ENCODE measurements around the gene TTC34. TPM values are rescaled to one million over a fixed set of nuclear protein-coding genes. Genes with fewer than 3 reads are reported as not detected.

The TTC34 gene
- polyA plus RNA-seq, 1 of the 3 experiments (the other 2 are of a cell fraction), result 0.16 TPM

DNA sequence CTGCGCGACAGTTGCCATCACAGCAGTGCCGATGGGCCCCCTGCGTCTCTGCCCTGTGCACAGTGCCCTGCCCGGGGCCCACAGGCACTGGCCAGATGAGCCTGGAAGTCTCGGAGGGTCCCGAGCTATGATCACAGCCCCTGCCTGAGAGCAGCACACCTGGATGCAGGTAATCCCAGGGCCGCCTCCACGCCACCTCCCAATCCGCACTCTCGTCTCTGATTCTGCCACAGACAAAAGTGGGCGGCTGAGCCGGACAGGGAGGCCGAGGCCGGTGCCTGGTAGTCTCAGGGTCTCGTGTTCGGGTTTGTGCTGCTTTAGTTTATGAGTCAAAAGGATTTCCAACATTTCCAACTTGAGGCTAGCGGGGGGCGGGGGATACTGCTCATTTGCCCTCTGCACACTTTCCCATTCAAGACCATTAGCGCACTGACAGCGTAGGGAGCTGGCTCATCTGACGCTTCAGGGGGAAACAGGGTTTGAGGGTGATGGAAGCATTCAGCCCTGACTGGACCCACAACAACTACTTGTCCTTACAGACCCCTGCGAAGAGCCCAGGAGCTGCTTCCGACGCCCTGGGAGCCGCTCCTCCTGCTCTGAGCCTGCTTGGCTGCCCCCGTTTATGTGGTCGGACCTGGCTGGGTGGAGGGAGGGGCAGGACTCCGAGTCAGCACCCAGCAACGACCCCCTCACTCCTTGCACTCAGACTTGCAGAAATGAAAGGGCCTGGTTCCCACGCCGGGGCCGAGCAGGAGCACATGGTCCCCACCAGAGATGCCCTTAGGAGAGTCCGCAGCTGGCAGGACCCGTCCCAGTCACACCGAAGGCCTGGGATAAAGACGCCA is 1.8 kb upstream of the TTC34 start:
- Histone ChIP-seq H3K79me2 (ENCODE audit: insufficient read depth) (no peaks in the 10 kb centered on the region), H3K4me3 (ENCODE audit: low read depth in 2 of 2, low read length in 1 of 2) (no peak overlapping the region), H3K4me1 (ENCODE audit: control insufficient read depth in 1 of 2, insufficient read depth in 2 of 2, low read depth in 1 of 2, low read length in 1 of 2) (no peaks in the 10 kb centered on the region), H3K36me3 (replicated peaks in 1 of 2; ENCODE audit: control insufficient read depth in 1 of 2, insufficient read depth in 2 of 2, low read length in 1 of 2) (no peaks in the 10 kb centered on the region), H3K9me3 (no peaks in the 10 kb centered on the region), H3F3A (replicated peaks; ENCODE audit: insufficient read depth) (no peaks in the 10 kb centered on the region), H4K20me1 (ENCODE audit: insufficient read depth) (no peaks in the 10 kb centered on the region), H3K9me2 (no peaks in the 10 kb centered on the region), H3K27ac (ENCODE audit: low read depth in 2 of 2, low read length in 1 of 2) (no peak overlapping the region), H3K4me2 (no peak overlapping the region), H3K9ac (no peak overlapping the region), H2AFZ (ENCODE audit: low read depth) (no peak overlapping the region), H3K27me3 (ENCODE audit: insufficient read depth) (peaks cover 21% of the 10 kb centered on the region; the same call in 1 of the 2 replicates)
- no peak for TF ChIP-seq GATA2 (CRISPR knock-in tag; IDR thresholded peaks at IDR 0.05)
- no peak for TF ChIP-seq POLR2AphosphoS5 (IDR thresholded peaks at IDR 0.05; ENCODE audit: low read depth, low read length)
- no peak for TF ChIP-seq MXI1 (IDR thresholded peaks at IDR 0.05; ENCODE audit: low read depth, low read length)
- no peak for TF ChIP-seq RAD21 (IDR thresholded peaks at IDR 0.05; ENCODE audit: low read length)
- TF ChIP-seq, protein P1, sequence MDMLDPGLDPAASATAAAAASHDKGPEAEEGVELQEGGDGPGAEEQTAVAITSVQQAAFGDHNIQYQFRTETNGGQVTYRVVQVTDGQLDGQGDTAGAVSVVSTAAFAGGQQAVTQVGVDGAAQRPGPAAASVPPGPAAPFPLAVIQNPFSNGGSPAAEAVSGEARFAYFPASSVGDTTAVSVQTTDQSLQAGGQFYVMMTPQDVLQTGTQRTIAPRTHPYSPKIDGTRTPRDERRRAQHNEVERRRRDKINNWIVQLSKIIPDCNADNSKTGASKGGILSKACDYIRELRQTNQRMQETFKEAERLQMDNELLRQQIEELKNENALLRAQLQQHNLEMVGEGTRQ (IDR thresholded peaks at IDR 0.05; ENCODE audit: borderline replicate concordance, low read depth, low read length), result no peak
- TF ChIP-seq, protein P2, sequence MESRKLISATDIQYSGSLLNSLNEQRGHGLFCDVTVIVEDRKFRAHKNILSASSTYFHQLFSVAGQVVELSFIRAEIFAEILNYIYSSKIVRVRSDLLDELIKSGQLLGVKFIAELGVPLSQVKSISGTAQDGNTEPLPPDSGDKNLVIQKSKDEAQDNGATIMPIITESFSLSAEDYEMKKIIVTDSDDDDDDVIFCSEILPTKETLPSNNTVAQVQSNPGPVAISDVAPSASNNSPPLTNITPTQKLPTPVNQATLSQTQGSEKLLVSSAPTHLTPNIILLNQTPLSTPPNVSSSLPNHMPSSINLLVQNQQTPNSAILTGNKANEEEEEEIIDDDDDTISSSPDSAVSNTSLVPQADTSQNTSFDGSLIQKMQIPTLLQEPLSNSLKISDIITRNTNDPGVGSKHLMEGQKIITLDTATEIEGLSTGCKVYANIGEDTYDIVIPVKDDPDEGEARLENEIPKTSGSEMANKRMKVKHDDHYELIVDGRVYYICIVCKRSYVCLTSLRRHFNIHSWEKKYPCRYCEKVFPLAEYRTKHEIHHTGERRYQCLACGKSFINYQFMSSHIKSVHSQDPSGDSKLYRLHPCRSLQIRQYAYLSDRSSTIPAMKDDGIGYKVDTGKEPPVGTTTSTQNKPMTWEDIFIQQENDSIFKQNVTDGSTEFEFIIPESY (IDR thresholded peaks at IDR 0.05; ENCODE audit: borderline replicate concordance, low read depth), result no peak
- TF ChIP-seq, protein P3, sequence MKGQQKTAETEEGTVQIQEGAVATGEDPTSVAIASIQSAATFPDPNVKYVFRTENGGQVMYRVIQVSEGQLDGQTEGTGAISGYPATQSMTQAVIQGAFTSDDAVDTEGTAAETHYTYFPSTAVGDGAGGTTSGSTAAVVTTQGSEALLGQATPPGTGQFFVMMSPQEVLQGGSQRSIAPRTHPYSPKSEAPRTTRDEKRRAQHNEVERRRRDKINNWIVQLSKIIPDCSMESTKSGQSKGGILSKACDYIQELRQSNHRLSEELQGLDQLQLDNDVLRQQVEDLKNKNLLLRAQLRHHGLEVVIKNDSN (IDR thresholded peaks at IDR 0.05; ENCODE audit: borderline replicate concordance, low read depth), result no peak
- TF ChIP-seq NRF1 (IDR thresholded peaks at IDR 0.05; ENCODE audit: low read depth, low read length), result no peak
- TF ChIP-seq MEF2A (IDR thresholded peaks at IDR 0.05; ENCODE audit: borderline replicate concordance, low read depth), result no peak
- no peak for TF ChIP-seq RCOR1 (IDR thresholded peaks at IDR 0.05; ENCODE audit: low read length)
- no peak for TF ChIP-seq ELF1 (IDR thresholded peaks at IDR 0.05)
- TF ChIP-seq EP300 (IDR thresholded peaks at IDR 0.05; ENCODE audit: borderline replicate concordance in 1 of 2, low read depth in 1 of 2, low read length in 1 of 2), result no peak
- no peak for TF ChIP-seq RXRA (IDR thresholded peaks at IDR 0.05; ENCODE audit: borderline replicate concordance, low read depth)
- TF ChIP-seq YY1 (IDR thresholded peaks at IDR 0.05; ENCODE audit: low read depth), result no peak
- TF ChIP-seq SIN3A (IDR thresholded peaks at IDR 0.05; ENCODE audit: borderline replicate concordance, low read depth, low read length), result no peak
- TF ChIP-seq CHD2 (IDR thresholded peaks at IDR 0.05; ENCODE audit: low read length, partially characterized antibody), result no peak
- no peak for TF ChIP-seq FOXJ3 (CRISPR knock-in tag; IDR thresholded peaks at IDR 0.05)
- TF ChIP-seq SMC3 (IDR thresholded peaks at IDR 0.05; ENCODE audit: low read depth, low read length), result no peak
- TF ChIP-seq TAF1 (IDR thresholded peaks at IDR 0.05; ENCODE audit: borderline replicate concordance, low read depth, low read length), result no peak
- no peak for DNase-seq
- CTCF ChIA-PET, result interaction anchor here (1.4 to 1.8 kb wide), 5 partner anchors 8 to 248 kb away, joined by 3 to 8 read pairs (median 4); no protein-coding TSS in a partner anchor
- POLR2A ChIA-PET, result no interaction called here
- WGBS (ENCODE audit: low lambda C conversion rate), result 16% methylated on average over 8 of the region's 37 CpGs
